Parathyroid adenoma (tissue), 2 donors: ENCODE data around the gene CCER1.

Source experiments
- H2AFZ ChIP-seq: fragments of 300-600 bp; sonication (generic); one replicate; pipeline ENCODE4 v1.7.0; 2017; ENCODE audit warnings: antibody characterized with exemption, mild to moderate bottlenecking
- H3K27ac ChIP-seq: fragments of 300-600 bp; sonication (generic); one replicate; pipeline ENCODE4 v1.7.0; 2017
- H3K27me3 ChIP-seq: fragments of 300-600 bp; sonication (generic); one replicate; pipeline ENCODE4 v1.7.0; 2017; ENCODE audit warnings: low read length; ENCODE audit not compliant: control insufficient read depth, insufficient read depth
- H3K36me3 ChIP-seq: fragments of 300-600 bp; sonication (generic); one replicate; pipeline ENCODE4 v1.7.0; 2017; ENCODE audit warnings: low read length; ENCODE audit not compliant: control insufficient read depth, insufficient read depth
- H3K4me1 ChIP-seq: fragments of 300-600 bp; sonication (generic); one replicate; pipeline ENCODE4 v1.7.0; 2017; ENCODE audit warnings: control low read depth
- H3K4me2 ChIP-seq: fragments of 300-600 bp; sonication (generic); one replicate; pipeline ENCODE4 v1.7.0; 2017; ENCODE audit warnings: low read length
- H3K4me3 ChIP-seq: fragments of 300-600 bp; sonication (generic); one replicate; pipeline ENCODE4 v1.7.0; 2017; ENCODE audit warnings: low read depth, low read length
- H3K79me2 ChIP-seq: fragments of 300-600 bp; sonication (generic); one replicate; pipeline ENCODE4 v1.7.0; 2017; ENCODE audit warnings: control low read depth
- H3K9ac ChIP-seq: fragments of 300-600 bp; sonication (generic); one replicate; pipeline ENCODE4 v1.7.0; 2017; ENCODE audit warnings: mild to moderate bottlenecking
- H3K9me3 ChIP-seq: fragments of 300-600 bp; sonication (generic); one replicate; pipeline ENCODE4 v1.7.0; 2017; ENCODE audit warnings: low read length; ENCODE audit not compliant: control insufficient read depth
- CTCF ChIP-seq: fragments of 300-600 bp; sonication (generic); IDR thresholded peaks from one replicate; pipeline ENCODE4 v1.7.0; 2017; ENCODE audit warnings: antibody characterized with exemption, mild to moderate bottlenecking
- donor health status: primary hyperparathyroidism.

The CCER1 gene

DNA sequence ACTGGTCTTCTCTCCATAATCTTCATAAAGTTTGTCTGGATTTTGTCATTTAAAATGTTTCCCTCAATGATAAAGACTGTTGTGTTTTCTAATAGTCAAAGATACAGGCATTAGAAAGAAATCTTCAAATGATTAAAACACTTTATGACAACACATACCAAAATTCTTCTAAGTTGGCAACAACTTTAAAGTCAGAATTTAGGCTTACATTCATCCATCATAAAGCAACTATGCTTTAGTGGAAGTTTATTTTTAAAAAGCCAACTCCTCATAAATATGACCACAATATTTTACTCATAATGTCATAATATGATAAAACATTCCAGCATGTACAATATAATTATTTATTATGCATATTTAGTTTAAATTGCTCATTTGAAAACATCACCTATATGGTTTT is 17.2 kb upstream of the CCER1 start:
- Histone ChIP-seq H3K27me3 (no peaks in the 10 kb centered on the region), H2AFZ (no peak overlapping the region), H3K9ac (no peak overlapping the region), H3K36me3 (no peaks in the 10 kb centered on the region), H3K9me3 (no peaks in the 10 kb centered on the region), H3K79me2 (no peaks in the 10 kb centered on the region), H3K4me2 (no peak overlapping the region), H3K27ac (no peak overlapping the region), H3K4me3 (no peak overlapping the region), H3K4me1 (no peaks in the 10 kb centered on the region)
- no peak for TF ChIP-seq CTCF

DNA sequence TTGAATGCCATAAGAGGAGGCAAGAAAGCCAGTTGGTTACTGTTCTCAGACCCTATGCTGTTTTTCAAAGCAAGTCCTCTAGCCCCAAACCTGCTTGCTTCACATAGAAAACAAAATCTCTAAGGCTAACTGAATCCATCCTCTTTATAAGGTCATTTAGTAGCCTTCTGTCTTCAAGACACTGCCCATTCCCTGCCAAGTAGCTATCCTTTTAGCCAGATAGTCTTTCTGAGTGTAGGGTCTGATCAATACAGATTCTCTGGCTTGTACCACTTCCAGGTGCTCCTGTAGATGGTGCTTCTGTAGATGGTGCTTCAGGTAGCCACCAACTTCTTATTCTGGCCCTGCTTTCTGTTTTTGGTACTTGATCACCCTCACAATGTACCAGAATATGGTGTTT is 15.9 kb upstream of the CCER1 start:
- Histone ChIP-seq H3K9me3 (no peaks in the 10 kb centered on the region), H3K4me1 (no peaks in the 10 kb centered on the region), H2AFZ (no peak overlapping the region), H3K9ac (no peak overlapping the region), H3K27ac (no peak overlapping the region), H3K79me2 (no peaks in the 10 kb centered on the region), H3K36me3 (no peaks in the 10 kb centered on the region), H3K4me2 (no peak overlapping the region), H3K27me3 (no peaks in the 10 kb centered on the region), H3K4me3 (no peak overlapping the region)
- TF ChIP-seq CTCF, result no peak

DNA sequence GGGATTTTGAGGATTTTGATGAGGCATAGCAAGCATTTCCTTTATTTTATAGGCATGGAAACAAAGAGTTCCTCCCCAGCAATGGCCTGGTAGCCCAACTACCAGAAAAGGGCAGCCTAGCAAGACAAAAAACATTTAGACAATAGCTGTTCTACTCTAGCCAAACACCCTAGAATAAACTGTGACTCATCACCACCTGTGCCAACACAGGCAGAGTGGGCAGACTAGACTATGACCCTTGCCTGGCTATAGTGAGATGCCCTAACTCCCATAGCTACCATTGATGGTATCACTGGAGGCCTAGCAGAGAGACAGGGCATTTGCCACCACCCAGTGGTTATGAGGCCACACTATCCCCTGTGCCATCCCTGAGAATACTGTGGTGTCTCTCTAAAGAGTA is 15.5 kb upstream of the CCER1 start:
- TF ChIP-seq CTCF, result no peak
- H3K4me2 ChIP-seq, result no peak overlapping the region
- no peak overlapping the region for H3K27ac ChIP-seq
- H2AFZ ChIP-seq, result no peak overlapping the region
- no peak overlapping the region for H3K4me3 ChIP-seq
- H3K36me3 ChIP-seq, result no peaks in the 10 kb centered on the region
- no peaks in the 10 kb centered on the region for H3K9me3 ChIP-seq
- H3K4me1 ChIP-seq, result no peaks in the 10 kb centered on the region
- H3K9ac ChIP-seq, result no peak overlapping the region
- no peaks in the 10 kb centered on the region for H3K79me2 ChIP-seq
- no peaks in the 10 kb centered on the region for H3K27me3 ChIP-seq

GRCh38 chr12:90969851-90970250 is 14.9 kb upstream of the CCER1 start:
- TF ChIP-seq CTCF, result no peak
- no peaks in the 10 kb centered on the region for H3K4me1 ChIP-seq
- H3K27ac ChIP-seq, result no peak overlapping the region
- no peak overlapping the region for H3K9ac ChIP-seq
- H2AFZ ChIP-seq, result no peak overlapping the region
- H3K9me3 ChIP-seq, result no peaks in the 10 kb centered on the region
- H3K36me3 ChIP-seq, result no peaks in the 10 kb centered on the region
- no peaks in the 10 kb centered on the region for H3K27me3 ChIP-seq
- H3K79me2 ChIP-seq, result no peaks in the 10 kb centered on the region
- no peak overlapping the region for H3K4me3 ChIP-seq
- H3K4me2 ChIP-seq, result no peak overlapping the region

DNA sequence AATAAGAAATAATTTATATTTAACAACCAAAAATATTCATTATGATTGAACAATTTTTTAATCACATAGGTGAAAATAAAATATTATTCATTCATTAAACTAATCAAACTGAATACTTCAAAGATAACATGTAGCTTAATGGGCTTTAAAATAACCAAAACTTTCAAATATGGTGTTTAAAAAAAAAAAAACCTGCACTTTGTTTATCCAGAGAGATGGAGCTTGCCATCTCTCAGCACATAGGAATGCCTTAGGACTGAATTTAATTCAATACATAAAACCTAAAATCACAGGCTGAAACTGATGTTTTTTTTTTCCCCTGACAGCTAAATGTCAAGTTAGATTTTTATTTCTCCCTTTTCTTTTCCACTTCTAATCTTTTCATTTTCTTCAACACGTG is 14.4 kb upstream of the CCER1 start:
- Histone ChIP-seq H3K9ac (no peak overlapping the region), H3K36me3 (no peaks in the 10 kb centered on the region), H2AFZ (no peak overlapping the region), H3K27me3 (no peaks in the 10 kb centered on the region), H3K9me3 (no peaks in the 10 kb centered on the region), H3K79me2 (no peaks in the 10 kb centered on the region), H3K4me2 (no peak overlapping the region), H3K27ac (no peak overlapping the region), H3K4me1 (no peaks in the 10 kb centered on the region), H3K4me3 (no peak overlapping the region)
- no peak for TF ChIP-seq CTCF
